HK-2 (cell line): Measurements from ENCODE around the gene CST9.

ENCODE experiments used
- DNase-seq: peaks from one replicate; pipeline ENCODE4 v3.0.0-alpha.2; 2018; ENCODE audit not compliant: unreplicated experiment

Gene CST9, protein sequence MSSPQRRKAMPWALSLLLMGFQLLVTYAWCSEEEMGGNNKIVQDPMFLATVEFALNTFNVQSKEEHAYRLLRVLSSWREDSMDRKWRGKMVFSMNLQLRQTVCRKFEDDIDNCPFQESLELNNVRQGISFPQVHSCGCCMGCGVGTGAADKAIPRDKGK

DNA sequence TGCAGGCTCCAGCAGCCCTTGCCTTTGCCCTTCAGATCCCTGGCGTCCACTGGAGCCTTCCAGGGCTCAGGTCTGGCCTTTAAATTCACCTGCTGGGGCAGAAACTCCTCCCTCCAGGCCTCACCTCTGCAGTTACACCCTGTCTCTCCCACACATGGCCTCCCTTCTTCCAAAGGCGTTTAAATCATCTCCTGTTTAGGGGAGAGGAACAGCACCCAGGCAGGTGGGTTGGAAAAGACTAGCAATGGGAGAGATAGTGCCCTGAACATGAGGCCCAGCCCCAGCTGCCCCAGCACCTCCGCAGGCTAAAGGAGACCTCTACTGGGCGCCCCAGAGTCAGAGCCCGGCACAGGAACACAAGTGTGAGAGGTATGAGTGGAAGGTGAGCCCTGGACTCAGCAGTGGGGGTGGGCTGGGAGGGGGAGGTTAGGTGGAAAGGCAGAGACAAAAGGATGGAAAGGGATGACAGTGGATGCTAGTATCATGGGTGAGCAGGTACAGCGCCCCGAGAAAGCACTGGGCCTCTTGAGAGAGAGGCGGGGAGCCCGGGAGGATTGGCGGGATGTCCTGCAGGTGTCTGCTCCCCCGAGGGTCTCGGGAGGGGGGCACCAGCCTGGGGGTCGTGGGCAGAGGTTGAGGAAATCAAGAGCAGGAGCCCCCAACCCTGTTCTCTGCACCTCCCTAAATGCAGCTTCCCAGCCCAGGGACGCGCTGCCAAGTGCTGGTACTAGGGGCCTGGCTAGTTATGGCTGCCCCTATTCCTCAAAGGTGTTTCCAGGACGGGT is at the start of gene CST9:
Gene CST9 (minus strand): TSS at position 51 of the 785 bp plus-strand sequence. CDS start 53 bp downstream, outside the sequence.
- no peak for DNase-seq

DNA sequence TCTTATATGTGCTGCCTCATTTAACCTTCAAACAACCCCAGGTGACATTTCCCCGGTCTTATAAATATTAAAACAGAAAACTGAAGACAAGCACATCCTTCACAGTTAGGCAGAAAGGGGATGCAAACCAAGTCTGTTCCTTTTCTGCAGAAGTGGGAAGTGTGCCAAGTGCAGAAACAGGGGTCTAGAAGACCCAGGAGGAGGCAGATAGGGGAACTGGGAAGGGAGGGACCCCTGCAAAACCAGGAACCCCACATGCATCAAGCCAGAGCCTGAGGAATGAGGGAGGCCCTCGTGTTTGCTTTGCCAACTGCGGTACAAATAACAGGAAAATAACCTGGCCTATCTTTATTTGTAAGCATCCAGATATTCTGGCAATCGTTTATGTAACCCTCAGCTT is 49.0 kb upstream of the CST9 start:
- DNase-seq: no peak

DNA sequence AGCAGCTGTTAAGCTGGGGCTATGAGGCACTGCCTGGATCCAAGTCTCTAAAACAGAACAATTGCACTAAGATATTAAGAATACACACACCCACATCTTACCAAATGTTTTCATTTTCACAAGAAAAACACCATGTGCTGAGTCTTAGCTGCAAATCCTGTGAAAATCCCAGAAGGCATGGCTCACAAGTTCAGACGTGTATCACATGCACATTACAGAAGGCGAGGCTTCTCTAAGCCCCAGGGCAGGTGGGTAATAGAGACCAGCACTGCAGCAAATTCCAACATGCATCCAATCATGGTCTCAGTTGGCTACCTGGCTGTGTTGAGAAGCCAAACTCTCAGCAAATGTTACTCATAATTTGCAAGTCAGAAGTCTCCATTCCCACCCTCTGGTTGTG is 48.3 kb upstream of the CST9 start:
- DNase-seq: no peak

DNA sequence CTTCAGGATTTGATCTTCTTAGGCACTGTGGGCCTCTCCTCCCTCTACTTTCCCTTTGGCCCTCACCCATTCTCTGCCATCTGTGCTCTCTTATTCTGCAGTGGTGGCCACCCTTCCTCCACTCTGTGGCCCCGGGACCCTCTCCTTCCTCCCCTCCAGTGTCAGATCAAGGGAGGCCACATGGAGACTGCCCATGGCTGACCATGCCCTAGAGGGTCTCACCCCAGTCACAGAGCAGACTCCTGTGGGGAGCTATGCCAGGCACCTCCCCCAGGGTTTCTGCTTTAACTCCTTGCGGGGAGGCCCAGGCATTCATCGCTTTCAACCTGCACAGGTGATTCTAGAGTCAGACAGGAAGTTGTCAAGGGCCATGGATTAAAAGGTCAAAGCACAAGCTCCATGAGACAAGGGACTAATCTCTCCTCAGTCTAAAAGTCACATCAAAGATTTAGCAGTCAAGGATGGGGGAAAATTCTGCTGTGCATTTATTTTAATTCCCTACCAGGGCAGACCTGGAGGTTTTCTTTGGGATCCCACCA is 47.8 kb upstream of the CST9 start:
- no peak for DNase-seq

DNA sequence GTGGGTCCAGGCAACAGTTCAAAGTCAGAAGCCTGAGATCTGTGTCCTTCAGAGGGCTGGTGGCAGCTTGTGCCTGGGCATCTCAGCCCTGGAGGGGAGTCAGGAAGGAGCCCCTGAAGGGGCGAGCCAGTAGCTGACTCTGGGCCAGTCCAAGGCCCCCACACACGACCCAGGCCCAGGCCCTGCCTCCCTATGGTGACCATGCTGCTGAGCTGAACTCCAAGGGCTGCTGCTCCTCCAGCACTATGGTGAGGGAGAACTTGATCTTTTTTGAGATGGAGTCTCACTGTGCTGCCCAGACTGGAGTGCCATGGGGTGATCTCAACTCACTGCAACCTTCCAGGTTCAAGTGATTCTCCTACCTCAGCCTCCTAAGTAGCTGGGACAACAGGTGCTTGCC is 47.2 kb upstream of the CST9 start:
- DNase-seq: no peak

DNA sequence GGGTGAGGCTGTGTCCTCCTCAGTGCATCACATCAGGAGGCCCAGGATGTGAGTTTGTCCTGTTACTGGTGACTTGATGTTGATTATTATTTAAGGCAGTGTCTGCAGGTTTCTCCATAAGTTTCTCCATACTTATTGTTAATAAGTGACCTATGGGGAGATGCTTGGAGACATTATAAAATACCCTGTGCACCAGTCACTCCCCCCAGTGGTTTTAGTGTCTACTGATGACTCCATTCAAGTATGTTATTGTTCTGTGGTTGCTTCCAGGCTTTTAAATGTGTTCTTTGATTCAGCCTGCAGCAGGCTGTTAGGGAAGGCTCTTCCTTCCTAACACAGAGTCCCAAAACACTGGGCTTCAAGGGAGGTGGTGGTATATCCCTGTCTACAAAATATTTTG is 46.7 kb upstream of the CST9 start:
- DNase-seq: no peak

DNA sequence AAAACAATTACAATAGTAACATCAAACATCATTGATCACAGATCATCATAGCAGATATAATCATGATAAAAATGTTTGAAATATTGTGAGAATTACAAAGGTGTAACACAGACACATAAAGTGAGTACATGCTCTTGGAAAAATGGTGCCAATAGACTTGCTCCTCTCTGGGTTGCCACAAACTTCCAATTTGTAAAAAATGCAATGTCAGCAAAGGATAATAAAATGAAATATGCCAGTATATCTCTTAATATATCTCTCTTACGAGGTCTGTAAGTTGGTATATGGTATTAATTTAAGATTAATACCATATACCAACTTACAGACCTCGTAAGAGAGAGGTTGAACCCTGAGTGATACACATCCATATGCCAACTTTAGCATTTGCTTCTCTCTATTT is 45.4 kb upstream of the CST9 start:
- DNase-seq: no peak

DNA sequence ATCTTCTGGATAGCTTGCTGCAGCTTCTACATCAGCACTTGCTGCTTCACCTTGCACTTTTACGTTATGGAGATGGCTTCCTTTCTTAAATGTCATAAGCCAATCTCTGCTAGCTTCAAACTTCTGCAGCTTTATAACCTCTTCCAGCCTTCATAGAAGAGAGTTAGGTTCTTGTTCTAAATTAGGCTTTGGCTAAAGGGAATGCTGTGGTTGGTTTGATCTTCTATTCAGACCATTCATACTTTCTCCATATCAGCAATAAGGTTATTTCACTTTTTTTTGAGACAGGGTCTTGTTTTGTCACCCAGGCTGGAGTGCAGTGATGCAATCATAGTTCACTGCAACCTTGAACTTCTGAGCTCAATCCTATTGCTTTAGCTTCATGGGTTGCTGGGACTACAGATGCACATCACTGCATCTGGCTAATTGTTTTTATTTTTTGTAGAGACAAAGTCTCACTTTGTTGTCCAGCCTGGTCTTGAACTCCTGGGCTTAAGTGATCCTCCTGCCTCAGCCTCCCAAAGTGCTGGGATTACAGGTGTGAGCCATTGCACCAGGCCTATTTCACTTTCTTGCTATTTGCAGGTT is 44.2 kb upstream of the CST9 start:
- DNase-seq: no peak

DNA sequence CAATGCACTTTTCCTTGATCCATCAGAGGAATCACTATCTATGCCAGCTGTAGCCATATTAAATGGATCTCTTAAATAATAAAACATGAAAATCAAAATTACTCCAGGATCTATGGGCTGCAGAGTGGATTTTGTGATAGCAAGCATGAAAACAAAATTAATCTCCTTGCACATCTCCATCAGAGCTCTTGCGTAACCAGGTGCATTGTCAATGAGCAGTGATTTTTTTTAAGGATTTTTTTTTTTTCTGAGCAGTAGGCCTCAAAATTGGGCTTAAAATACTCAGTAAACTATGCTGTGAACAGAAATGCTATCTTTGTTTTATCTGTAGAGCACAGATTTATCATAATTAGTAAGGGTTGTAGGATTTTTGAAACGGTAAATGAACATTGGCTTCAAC is 43.5 kb upstream of the CST9 start:
- DNase-seq: no peak

DNA sequence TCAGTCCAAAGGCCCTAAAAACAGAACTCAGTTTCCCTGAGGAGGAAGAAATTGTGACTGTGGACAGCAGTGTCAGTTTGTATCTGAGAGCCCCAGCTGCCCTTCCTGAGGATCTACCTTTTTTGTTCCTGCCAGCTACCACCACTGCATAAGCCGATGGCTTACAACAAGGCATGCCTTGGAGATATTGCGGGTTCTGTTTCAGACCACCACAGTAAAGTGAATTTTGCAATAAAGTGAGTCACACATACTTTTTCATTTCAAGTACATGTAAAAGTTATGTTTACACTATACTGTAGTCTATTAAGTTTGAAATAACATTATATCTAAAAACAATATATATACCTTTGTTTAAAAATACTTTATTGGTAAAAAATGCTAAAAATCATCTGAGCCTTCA is 41.6 kb upstream of the CST9 start:
- no peak for DNase-seq

DNA sequence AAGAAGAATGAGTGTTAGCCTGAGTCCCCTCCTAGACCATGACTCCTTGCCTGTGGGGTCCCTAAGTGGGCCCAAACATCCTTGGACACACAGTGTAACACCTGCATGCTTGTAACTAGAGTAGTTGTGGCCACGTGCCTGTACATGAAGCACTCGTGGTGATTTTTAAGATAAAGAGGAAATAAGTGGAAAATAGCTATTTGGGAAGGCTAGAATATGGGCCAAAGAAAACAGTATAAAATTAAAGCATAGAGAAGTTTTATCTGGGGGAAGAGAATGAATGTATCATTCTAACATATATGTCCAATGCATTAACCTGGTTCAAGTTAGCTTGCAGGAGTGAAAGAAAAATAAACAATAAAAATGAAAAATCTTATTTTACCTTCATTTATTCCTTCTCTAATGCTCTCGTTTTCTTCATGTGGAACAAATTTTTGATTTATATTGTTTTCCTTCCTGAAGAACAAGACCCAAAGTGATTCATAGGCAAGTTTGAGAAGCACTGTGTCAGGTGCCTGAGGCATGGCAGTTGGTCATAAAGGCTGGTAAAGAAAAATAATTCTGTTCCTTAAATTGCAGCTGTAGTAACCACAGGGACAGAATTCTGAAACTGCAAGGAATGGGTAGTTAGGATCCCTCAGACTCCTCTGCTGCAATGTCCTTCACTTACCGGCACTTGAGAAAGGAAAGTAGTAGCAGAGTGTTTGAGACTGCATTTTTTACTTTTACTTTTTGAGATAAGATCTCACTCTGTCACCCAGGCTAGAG is 40.6 kb upstream of the CST9 start:
- DNase-seq: no peak

DNA sequence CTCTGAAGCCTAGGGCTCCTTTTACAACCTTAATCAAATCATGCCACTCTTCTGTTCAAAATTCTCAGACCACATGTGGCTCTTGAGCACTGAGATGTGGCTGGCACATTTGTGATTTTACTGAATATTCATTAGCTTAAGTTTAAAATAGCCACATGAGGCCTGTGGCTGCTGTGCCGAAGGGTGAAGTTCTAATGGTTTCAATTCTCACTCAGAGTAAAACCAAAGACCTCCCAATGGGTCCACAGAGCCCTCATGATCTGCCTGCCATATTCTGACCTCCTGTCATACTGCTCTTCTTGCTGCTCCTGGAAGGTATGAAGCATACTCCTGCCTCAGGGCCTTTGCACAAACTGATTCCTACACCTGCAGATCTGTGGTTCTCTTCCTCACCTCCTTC is 39.9 kb upstream of the CST9 start:
- no peak for DNase-seq

DNA sequence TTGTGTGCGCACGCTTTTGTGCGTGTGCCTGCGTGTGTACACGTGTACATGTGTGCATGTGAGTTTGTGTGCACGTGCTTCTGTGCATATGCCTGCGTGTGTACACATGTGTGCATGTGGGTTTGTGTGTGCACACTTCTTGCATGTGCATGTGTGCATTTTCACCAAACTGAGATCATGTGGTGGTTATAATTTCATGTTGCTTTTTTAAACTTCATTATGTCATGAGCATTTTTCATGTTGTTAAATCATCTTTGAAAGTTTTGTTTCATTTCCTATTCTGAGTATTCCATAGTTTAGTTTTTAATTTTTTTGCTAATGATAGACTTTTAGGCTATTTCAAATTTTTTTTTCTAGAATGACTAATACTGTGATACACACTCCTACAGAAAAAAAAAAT is 38.4 kb upstream of the CST9 start:
- DNase-seq: no peak

DNA sequence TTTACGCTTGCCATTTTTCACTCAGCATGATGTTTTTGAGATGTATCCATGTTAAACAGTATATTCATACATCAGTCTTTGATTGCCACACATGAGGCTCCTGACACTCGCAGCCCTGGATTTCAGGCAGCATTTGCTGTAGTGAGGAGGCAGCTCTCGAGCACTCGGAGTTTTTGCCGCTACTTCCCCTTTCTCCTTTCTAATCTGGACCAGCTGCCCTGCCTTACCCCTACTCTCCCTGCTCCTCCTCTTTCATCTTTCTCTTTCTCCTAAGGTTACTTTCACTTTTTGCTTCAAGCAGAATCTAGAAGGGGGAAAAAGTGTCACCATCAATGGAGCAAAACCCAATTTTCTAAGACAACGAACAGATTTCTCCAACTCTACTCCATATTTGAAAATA is 37.9 kb upstream of the CST9 start:
- DNase-seq: no peak

DNA sequence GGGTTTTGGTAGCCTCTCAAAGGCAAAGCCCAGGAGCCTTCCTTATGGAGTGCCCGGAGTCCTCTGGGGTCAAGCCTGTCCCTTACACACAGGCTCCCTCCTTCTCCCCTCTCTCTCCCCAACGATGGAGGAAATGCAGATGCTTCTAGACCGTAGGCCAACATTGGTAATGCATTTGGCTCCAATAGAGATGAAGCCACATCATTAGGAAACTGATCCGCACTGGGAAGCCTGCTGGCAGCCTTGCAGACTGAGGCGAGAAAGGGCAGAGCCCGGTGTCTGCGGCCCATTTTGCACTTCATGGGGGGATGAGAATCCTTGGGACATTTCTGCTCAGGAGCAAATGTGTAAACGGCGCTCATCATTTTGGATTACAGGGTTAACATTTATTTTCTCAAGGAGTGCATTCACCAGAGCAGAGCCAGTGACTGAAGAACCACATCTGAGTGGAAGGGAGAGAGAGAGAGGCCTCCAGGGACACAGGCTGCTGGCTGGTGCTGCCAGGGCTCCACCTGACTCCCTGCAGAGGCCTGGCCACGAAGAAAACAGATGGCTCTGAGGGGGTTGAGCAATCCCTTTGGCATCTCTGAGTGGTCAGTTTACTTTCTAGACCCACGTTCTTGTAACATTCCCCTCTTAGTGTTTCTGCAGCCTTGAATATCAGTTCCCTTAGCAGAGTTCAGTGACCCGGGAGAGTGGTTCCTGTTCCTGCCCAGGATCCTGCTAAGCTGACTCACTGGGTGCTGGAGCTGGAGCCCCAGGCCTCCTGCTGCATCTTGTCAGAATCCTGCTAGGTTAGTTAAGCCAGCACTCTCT is 36.4 kb upstream of the CST9 start:
- peak; percentile 41 for DNase-seq

DNA sequence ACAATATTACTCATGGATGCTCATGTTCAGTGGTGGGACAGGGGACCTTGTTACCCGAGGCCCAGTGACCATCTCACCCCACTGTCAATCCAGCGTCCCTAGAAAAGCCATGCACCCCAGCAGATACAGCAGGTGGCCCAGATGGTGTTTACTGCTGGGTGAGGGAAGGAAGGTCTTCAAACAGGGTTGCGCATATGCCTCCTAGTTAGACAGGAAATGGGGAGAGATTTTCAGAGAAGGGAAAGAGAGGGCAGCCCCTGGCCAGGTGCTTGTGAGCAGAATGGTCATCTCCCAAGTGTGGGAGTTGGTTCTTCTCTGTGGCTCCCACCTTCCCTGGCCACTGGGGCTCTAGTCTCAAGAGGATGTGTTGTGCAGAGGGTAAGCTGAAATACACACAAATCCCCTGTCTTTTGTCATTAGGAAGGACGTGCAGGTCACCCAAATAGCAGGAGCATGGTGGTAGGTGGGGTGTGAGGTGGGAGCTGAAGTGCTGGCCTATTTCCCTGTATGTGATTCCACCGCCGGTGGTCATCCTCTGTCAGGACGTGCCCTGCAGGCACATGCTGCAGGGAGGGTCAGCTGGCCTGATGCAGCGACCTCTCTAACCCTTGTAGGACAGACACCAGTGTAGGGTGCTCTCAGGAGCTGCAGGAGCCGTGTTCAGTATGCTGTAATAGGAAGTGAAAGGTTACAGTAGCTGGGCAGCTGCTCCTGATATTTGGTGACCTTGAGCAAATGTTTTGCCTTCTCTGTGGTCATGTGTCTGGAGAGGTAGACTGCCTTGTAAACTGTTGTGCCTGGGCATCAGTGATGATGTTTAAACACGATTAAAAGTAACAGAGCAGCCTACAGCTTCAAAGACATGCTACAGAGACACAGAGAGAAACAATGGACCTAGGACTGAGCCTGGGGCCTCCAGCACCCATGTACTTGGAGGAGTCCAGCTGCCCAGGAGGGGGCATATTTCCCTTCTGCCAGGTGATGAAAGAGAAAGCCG is 35.3 kb upstream of the CST9 start:
- DNase-seq: no peak

DNA sequence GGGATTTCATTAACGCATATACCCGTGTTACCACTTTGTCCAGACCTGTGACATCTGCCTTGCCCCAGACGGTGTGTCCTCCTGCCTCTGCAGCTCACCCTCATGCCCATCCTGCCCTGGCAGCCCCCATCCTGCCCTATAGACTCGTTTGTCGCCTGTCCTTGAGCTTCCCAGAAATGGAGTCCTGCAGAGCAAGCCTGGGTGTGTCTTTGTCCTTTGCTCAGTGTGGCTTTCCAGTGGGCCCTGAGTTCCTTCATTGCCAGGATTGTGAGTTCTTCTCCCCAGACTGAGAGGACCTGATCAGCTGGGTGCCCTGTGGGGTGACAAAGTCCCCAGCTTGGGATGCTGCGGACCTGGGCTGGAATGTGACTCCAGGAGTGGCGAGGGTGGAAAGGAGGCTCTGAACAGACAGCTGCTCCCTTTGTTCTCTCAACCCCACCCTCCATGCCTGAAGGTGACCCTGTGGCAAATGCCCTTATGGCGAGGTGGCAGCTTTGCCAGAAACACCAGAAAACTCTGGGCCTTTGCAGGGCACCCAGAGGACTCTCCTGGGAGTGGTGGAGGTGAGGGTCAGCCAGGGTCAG is 34.4 kb upstream of the CST9 start:
- DNase-seq: no peak

DNA sequence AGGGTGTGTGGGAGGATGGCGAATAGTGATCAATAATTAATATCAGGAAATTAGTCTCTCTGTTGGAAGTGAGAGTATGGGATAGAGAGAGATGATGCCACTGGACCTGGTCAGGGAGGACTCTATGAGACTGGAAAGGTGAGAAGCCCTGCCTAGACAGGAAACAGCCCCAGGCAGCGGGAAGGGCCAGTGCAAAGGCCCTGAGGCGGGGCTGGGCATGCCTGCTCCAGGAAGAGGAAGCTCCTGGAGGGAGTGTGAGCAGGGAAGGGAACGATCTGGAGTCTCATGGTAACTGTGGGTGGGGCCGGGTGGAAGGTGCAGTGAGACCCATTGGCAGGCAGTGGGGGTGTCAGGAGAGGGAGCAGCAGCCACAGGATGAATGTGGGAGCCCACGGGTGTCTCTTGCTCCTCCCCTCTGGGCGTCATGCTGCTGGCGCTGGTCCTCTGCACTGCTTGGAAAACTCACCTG is 33.8 kb upstream of the CST9 start:
- DNase-seq: no peak

DNA sequence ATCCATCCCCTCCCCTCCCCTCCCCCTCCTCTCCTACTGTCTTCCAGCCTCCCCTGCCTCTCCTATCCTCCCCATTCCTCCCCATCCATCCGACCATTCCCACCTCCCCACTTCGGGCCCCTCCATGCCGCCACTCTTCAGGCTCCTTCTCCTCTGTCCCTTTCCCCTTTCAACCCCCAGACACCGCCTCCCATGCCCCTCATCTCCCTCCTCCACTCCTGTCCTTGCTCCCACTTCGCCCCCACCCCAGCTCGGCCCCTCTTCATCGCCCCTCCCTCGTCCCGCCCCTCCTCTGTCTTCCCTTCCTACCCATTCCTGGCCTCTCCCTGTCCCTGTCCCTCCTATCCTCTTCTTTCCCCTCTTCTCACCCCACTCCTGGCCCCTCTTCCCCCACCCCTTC is 32.6 kb upstream of the CST9 start:
- no peak for DNase-seq
